ENCODE data around the gene IFNW1. TPM values are rescaled to one million over a fixed set of nuclear protein-coding genes. Genes with fewer than 3 reads are reported as not detected.
"Not testable (repeated sequence)": the region's sequence is repeated elsewhere in the genome, so short reads cannot be mapped to it uniquely, and the experiment has no call there.

IFNW1 gene
- total RNA-seq, 4 donors from 2014 or later = not detected

GRCh38 chr9:21160178-21160577 lies 18.5 kb upstream of the IFNW1 start:
- ATAC-seq (ENCODE audit: low FRiP score) = no peak
- TF ChIP-seq, protein P1, sequence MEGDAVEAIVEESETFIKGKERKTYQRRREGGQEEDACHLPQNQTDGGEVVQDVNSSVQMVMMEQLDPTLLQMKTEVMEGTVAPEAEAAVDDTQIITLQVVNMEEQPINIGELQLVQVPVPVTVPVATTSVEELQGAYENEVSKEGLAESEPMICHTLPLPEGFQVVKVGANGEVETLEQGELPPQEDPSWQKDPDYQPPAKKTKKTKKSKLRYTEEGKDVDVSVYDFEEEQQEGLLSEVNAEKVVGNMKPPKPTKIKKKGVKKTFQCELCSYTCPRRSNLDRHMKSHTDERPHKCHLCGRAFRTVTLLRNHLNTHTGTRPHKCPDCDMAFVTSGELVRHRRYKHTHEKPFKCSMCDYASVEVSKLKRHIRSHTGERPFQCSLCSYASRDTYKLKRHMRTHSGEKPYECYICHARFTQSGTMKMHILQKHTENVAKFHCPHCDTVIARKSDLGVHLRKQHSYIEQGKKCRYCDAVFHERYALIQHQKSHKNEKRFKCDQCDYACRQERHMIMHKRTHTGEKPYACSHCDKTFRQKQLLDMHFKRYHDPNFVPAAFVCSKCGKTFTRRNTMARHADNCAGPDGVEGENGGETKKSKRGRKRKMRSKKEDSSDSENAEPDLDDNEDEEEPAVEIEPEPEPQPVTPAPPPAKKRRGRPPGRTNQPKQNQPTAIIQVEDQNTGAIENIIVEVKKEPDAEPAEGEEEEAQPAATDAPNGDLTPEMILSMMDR (IDR thresholded peaks at IDR 0.05) = no peak
- no peak for DNase-seq (ENCODE audit: low spot score)

DNA sequence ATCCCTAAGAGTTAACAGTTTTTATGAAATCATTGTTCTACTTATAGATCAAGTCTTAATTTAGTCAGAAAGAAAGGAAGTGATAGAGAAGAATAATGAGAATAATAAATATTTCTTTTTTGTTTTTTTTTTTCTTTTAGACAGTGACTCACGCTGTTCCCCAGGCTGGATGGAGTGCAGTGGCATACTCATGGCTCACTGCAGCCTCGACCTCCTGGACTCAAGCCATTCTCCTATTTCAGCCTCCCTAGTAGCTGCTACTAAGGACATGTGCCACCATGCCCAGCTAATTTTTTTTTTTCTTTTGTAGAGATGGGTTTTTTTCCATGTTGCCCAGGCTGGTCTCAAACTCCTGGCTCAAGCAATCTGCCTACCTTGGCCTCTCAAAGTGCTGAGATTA lies 13.9 kb upstream of the IFNW1 start:
- DNase-seq (ENCODE audit: low spot score) = no peak
- TF ChIP-seq, protein P1 (IDR thresholded peaks at IDR 0.05) = no peak
- ATAC-seq (ENCODE audit: low FRiP score) = no peak

DNA sequence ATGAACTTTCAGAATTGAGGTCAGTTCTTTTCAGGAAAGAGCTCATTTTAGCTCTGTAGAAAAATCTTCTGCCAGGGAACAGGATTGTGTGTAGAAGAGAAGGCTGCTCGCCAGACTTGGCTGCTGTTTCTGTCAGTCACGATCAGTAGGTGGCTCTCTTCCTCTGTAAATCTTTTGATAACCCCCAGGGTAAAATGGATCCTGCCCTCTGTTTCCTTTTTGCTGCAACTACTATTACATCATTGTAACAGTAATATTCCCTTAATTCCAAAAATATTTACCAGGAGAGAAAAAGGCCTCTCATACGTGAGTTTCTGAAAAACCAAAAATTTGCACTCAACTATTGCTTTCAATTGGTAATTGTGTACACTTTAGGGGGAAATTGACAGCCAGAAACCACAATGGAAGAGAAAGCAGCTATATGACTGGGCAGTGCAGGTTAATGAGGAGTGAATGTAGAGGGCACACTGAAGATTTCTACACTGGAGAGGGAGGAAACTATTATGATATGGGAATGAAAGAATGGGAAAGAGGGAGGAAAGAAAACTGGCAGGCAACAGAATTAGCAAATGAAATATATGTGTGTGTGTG lies 12.5 kb upstream of the IFNW1 start:
- DNase-seq (ENCODE audit: low spot score) = no peak
- TF ChIP-seq, protein P1 (IDR thresholded peaks at IDR 0.05) = no peak
- no peak for ATAC-seq (ENCODE audit: low FRiP score)

DNA sequence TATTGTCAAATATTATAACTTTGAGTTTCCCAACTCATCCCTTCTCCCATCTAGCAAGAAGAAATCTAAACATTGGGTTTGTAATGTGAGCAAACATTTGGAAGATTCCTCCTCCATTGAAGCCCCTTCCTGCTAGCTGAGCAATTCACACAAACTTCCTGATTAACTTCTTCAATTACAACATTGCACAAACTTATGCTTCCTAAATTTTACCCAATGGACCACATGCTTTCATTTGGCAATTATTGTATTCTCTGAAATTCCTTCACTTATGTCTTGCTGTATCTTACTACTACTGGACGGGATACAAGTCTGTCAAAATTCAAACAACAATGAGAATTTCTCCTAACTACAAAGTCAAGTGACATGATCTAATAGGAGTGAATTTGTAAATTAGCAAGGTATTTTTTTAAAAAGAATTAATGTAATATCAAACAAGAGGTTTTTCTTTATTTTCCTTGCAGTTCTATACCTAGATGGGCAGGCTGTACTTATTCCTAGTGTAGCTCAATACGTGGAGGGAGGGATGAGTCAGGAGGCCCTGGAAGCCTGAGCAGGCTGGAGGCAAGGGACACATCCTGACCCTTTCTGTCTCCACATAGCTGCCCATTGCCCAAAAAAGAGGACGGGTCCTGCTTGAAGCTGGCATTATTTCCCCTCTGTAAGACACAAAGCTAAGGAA lies 11.8 kb upstream of the IFNW1 start:
- TF ChIP-seq, protein P1 (IDR thresholded peaks at IDR 0.05) = no peak
- ATAC-seq (ENCODE audit: low FRiP score) (no peak), DNase-seq (ENCODE audit: low spot score) (no peak)

GRCh38 chr9:21144603-21145002 lies 3.0 kb upstream of the IFNW1 start:
- TF ChIP-seq, protein P1 (IDR thresholded peaks at IDR 0.05) = no peak
- DNase-seq (ENCODE audit: low spot score) (no peak), ATAC-seq (ENCODE audit: low FRiP score) (no peak)

GRCh38 chr9:21137020-21137419 lies 4.6 kb downstream of the IFNW1 start:
- TF ChIP-seq, protein P1 (IDR thresholded peaks at IDR 0.05) = no peak
- no peak for ATAC-seq (ENCODE audit: low FRiP score)
- no peak for DNase-seq (ENCODE audit: low spot score)

DNA sequence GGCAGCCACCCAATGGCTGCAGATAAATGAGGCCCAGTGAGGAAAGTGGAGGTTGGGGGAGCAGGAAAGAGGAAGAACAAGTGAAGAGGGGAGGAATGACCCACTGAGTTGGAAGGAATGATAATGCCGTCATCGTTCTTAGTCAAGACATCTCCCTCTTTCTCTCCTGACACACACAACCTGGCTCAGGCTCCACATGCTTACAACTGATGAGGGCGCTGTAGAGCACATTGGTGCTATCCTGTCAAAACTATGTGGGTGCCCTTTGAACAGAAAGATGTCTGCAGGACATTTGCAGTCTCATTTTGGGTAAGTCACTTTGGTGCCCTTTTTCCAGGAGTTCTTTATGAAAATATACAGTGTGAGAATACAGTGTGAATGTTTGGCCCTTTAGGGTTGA lies 5.9 kb downstream of the IFNW1 start:
- no peak for DNase-seq (ENCODE audit: low spot score)
- TF ChIP-seq, protein P1 (IDR thresholded peaks at IDR 0.05) = no peak
- no peak for ATAC-seq (ENCODE audit: low FRiP score)

DNA sequence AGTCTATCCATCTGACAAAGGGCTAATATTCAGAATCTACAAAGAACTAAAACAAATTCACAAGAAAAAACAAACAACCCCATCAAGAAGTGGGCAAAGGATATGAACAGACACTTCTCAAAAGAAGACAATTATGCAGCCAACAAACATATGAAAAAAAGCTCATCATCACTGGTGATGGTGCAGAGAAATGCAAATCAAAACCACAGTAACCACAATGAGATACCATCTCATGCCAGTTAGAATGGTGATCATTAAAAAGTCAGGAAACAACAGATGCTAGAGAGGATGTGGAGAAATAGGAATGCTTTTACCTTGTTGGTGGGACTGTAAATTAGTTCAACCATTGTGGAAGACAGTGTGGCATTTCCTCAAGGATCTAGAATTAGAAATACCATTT lies 13.4 kb downstream of the IFNW1 start:
- ATAC-seq (ENCODE audit: low FRiP score); DNase-seq (ENCODE audit: low spot score): not testable (repeated sequence)

Measured in omental fat pad (tissue), 4 donors.